Activated CD4-positive, alpha-beta memory T cell treated with anti-CD3 and anti-CD28 coated beads, Interleukin-2, amount 10 ng/mL, durations not matched to agents 7 days and 5 days (primary cell): Measurements from ENCODE around the gene PGM2. TPM values are rescaled to one million over a fixed set of nuclear protein-coding genes. Genes with fewer than 3 reads are reported as not detected.

Source experiments
- CTCF ChIA-PET: fragments of 350-600 bp; sonication (Branson Sonifier 250); formaldehyde crosslinking; loops from one replicate; lab custom pipeline; 2021; ENCODE audit warnings: antibody characterized with exemption, inconsistent platforms; lab: Charles Lee
- POLR2A ChIA-PET: fragments of 350-600 bp; sonication (Branson Sonifier 250); formaldehyde crosslinking; loops from one replicate; lab custom pipeline; 2021; ENCODE audit warnings: antibody characterized with exemption; lab: Charles Lee
- DNase-seq: peaks from one replicate; pipeline ENCODE4 v3.0.0-alpha.2; 2020
- H3K27ac Mint-ChIP-seq: one replicate; pipeline ENCODE4 v1.8.0; 2021; ENCODE audit warnings: mild to moderate bottlenecking, mixed read lengths
- H3K27me3 Mint-ChIP-seq: one replicate; pipeline ENCODE4 v1.8.0; 2021; ENCODE audit warnings: mixed read lengths
- H3K36me3 Mint-ChIP-seq: one replicate; pipeline ENCODE4 v1.8.0; 2021; ENCODE audit warnings: low read depth, mixed read lengths
- H3K4me1 Mint-ChIP-seq: one replicate; pipeline ENCODE4 v1.8.0; 2021; ENCODE audit warnings: mixed read lengths
- H3K4me3 Mint-ChIP-seq: one replicate; pipeline ENCODE4 v1.8.0; 2021; ENCODE audit warnings: mild to moderate bottlenecking, mixed read lengths
- H3K9me3 Mint-ChIP-seq: one replicate; pipeline ENCODE4 v1.8.0; 2021; ENCODE audit warnings: mixed read lengths
- total RNA-seq, 2 experiments: library from RNA; stranded (reverse); gene quantifications; one replicate each; pipeline ENCODE4 v1.2.3, GENCODE V29; 2021

The PGM2 gene
- total RNA-seq, 2 experiments from 2014 or later = 30.6 to 37.4 TPM

DNA sequence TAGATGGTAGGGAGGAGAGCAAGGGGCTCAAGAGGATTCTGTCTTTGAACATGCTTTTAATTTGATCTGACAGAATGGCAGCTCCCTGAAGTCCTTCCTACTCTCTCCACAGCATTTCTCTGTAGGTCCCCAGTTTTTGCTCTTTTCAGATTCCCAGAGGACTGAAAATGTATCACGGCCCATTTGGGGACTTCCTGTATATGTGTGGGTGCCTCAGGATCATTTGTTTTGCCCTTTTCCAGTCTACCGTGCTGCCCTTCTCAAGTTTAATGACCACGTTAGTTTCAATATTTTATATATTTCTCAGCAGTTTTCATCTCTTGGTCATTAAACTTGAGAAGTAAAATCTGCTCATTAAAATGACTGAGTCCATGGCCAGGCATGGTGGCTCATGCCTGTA is 66.7 kb downstream of the PGM2 start:
- H3K27ac Mint-ChIP-seq = peak overlapping the region; percentile 91
- H3K36me3 Mint-ChIP-seq = peaks cover 35% of the 10 kb centered on the region
- peak overlapping the region; percentile 96 for H3K4me3 Mint-ChIP-seq
- ChIA-PET POLR2A (interaction anchor here (0.7 to 3.0 kb wide), 4 partner anchors 8 to 85 kb away, joined by 5 to 24 read pairs (median 8); no protein-coding TSS in a partner anchor), CTCF (no interaction called here)
- no peaks in the 10 kb centered on the region for H3K9me3 Mint-ChIP-seq
- peaks cover 9% of the 10 kb centered on the region for H3K27me3 Mint-ChIP-seq
- DNase-seq = no peak
- peaks cover 42% of the 10 kb centered on the region for H3K4me1 Mint-ChIP-seq

DNA sequence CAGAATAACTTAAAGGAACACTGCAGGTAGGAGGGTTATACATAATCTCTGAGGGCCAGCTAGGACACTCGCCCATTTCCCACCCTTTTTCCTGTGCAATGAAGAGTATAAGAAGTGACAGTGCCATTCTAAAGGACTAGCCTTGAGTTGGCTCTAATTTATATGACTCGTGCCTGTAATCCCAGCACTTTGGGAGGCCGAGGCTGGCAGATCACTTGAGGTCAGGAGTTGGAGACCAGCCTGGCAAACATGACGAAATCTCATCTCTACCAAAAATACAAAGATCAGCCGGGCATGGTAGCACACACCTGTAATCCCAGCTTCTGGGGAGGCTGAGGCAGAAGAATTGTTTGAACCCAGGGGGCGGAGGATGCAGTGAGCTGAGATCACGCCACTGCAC is 68.8 kb downstream of the PGM2 start:
- Mint-ChIP-seq H3K27ac (no peak overlapping the region), H3K27me3 (peaks cover under 1% of the 10 kb centered on the region), H3K9me3 (no peaks in the 10 kb centered on the region), H3K36me3 (peaks cover 53% of the 10 kb centered on the region), H3K4me1 (peaks cover 37% of the 10 kb centered on the region), H3K4me3 (no peak overlapping the region)
- ChIA-PET POLR2A (no interaction called here), CTCF (no interaction called here)
- no peak for DNase-seq

DNA sequence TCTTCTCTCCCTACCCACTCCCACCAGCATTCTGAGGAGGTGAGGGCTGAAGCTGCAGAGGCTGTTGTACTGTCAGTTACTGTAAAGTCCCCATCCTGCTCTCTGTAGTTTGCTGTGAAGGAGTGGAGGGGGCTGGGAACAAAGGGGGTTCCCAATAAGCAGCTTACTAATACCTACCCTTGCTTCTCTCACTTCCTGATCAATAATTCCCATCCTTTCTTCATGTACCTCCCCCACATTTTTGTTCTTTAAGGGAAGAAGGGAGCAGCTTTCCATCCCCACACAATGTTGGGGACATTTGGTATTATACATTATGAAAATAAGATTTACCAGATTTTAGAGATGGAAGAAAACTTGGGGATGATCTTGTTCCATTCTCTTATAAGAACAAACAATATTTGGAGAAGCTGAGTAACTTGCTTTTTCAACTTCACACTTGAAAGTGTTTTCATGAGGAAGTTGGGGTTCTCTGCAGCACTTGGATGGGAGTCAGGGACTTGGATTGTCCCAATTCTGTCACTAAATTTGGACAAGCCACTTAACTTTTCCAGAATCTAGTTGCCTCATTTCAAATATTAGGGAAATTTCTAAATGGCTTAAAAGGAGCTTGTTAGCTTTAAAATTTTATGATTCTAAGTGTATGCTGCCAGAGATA is 69.8 kb downstream of the PGM2 start:
- Mint-ChIP-seq H3K4me3 (no peak overlapping the region), H3K9me3 (no peaks in the 10 kb centered on the region), H3K36me3 (peaks cover 56% of the 10 kb centered on the region), H3K27me3 (no peaks in the 10 kb centered on the region), H3K27ac (no peak overlapping the region), H3K4me1 (peaks cover 39% of the 10 kb centered on the region)
- no peak for DNase-seq
- ChIA-PET CTCF (no interaction called here), POLR2A (no interaction called here)

DNA sequence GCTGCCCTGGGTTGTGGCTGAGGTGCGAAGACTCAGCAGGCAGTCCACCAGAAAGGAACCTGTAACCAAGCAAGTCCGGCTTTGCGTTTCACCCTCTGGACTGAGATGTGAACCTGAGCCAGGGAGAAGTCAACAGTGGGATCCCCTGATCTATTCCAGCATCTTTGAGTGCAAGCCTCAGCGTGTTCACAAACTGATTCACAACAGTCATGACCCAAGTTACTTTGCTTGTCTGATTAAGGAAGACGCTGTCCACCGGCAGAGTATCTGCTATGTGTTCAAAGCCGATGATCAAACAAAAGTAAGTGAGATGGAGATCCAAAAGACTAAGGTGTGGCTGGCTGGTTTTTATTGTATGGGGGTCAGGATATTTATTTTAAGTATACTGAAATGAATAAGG is 75.7 kb downstream of the PGM2 start:
- no peak for DNase-seq
- Mint-ChIP-seq H3K4me3 (no peak overlapping the region), H3K9me3 (no peaks in the 10 kb centered on the region), H3K36me3 (peaks cover 62% of the 10 kb centered on the region), H3K27me3 (no peaks in the 10 kb centered on the region), H3K27ac (no peak overlapping the region), H3K4me1 (peaks cover 12% of the 10 kb centered on the region)
- CTCF ChIA-PET = no interaction called here
- POLR2A ChIA-PET = interaction anchor here (1.9 kb wide), 1 partner anchor 11 kb away, joined by 5 read pairs; no protein-coding TSS in a partner anchor

DNA sequence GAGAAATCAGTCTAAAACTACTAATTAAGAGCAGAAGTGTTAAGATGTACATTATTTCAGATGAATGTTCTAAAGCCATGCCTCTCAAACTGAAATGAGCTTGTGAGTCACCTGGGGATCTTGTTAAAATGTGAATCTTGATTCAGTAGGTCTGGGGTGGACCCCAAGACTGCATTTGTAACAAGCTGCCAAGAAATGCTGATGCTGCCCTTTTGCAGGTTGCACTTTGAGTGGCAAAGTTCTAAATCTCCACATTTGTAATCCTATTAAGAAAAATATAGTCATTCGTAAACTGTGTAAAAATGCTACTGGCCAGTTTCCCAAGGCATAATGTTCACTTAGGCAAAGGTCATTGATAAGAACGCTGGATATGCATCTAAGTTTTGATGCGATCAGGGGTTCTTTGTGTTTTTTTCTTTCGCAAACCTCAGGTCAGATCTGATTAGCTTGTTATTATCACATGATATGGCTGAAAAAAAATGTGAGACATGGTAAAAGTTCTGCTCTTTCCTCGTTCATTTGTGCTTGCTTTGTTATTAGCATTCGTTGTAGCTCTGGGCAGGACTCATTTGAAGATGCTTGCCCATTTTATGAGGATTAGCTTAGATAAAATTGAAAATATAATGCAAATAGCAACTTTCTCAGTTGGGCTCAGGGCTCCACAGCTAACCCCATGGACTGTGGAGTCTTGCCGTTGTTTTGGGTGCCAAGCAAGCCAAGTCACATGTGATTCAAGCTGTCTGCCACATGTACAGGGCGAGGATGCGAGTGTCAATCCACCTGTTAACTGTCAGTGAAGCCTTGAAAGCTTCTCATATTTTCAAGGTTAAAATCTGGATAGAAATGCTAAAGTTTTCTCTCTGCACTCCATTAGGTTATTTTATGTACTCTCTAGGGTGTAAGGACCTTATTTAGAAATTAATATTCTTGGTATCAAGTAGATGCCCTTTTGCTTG is 76.5 kb downstream of the PGM2 start:
- peaks cover 69% of the 10 kb centered on the region for H3K36me3 Mint-ChIP-seq
- H3K27me3 Mint-ChIP-seq = no peaks in the 10 kb centered on the region
- ChIA-PET CTCF (interaction anchor here (0.6 kb wide), 1 partner anchor 183 kb away, joined by 3 read pairs; no protein-coding TSS in a partner anchor), POLR2A (interaction anchor here (1.9 kb wide), 1 partner anchor 11 kb away, joined by 5 read pairs; no protein-coding TSS in a partner anchor)
- no peak for DNase-seq
- H3K4me3 Mint-ChIP-seq = no peak overlapping the region
- H3K9me3 Mint-ChIP-seq = no peaks in the 10 kb centered on the region
- H3K27ac Mint-ChIP-seq = no peak overlapping the region
- peaks cover 12% of the 10 kb centered on the region for H3K4me1 Mint-ChIP-seq

DNA sequence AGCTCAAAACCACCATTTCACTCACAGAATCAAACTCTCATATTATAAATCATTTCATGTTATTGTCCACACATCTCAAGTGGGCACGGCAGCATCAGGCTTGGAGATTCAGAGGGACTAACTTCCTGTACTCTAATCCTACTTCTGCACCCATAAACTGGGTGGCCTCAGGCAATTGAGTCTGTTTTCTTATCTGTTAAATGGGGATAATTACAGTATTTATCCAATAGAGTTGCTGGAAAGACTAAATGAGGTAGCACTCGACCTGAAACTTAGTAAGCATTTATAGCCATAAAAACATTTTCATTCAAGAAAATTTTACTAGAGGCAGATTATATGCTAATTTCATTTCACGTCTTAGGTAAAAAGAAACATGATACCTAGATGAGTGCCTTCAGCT is 77.4 kb downstream of the PGM2 start:
- peaks cover 12% of the 10 kb centered on the region for H3K4me1 Mint-ChIP-seq
- no peak overlapping the region for H3K27ac Mint-ChIP-seq
- H3K27me3 Mint-ChIP-seq = no peaks in the 10 kb centered on the region
- no peak overlapping the region for H3K4me3 Mint-ChIP-seq
- POLR2A ChIA-PET = interaction anchor here (1.9 kb wide), 1 partner anchor 12 kb away, joined by 5 read pairs; no protein-coding TSS in a partner anchor
- no peaks in the 10 kb centered on the region for H3K9me3 Mint-ChIP-seq
- no peak for DNase-seq
- peaks cover 68% of the 10 kb centered on the region for H3K36me3 Mint-ChIP-seq
- CTCF ChIA-PET = no interaction called here

DNA sequence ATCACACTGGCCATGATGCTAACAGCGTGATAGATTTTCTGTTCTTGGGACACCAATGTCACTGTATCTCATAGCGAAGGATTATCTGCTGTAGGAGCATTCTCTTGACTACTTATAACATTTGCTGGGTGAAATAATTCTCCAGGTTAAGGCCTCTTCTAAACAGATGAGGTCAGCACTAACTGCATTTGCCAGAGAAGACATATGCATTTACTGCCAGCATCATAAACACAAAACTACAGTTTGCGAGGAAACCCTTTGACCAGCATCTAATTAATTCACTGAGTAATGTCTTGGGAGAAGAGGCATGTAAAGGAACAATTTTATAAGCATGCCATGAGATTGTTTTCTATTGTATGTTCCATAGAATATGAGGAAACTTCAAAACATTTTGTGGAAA is 78.3 kb downstream of the PGM2 start:
- no peak overlapping the region for H3K4me3 Mint-ChIP-seq
- DNase-seq = no peak
- peaks cover 64% of the 10 kb centered on the region for H3K36me3 Mint-ChIP-seq
- H3K9me3 Mint-ChIP-seq = no peaks in the 10 kb centered on the region
- H3K4me1 Mint-ChIP-seq = peaks cover 10% of the 10 kb centered on the region
- H3K27ac Mint-ChIP-seq = no peak overlapping the region
- POLR2A ChIA-PET = no interaction called here
- CTCF ChIA-PET = no interaction called here
- H3K27me3 Mint-ChIP-seq = no peaks in the 10 kb centered on the region

DNA sequence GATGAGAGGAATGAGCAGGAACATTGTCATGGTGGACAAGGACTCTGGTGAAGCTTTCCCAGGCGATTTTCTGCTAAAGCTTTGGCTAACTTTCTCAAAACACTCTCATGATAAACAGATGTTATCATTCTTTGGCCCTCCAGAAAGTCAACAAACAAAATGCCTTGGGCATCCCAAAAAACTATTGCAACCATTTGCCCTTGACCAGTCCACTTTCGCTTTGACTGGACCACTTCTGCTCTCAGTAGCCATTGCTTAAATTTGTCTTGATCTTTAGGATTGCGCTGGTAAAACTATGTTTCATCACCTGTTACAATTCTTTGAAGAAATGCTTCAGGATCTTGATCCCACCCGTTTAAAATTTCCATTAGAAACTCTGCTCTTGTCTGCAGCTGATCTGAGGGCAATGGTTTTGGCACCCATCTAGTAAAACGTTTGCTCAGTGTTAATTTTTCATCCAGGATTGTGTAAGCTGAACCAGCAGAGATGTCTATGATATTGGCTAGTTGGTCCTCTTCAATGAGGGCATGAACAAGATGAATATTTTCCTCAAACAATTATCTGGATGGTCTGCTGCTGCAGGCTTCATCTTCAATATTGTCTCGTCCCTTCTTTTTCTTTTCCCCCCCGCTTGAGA is 79.2 kb downstream of the PGM2 start:
- Mint-ChIP-seq H3K36me3 (peaks cover 56% of the 10 kb centered on the region), H3K4me3 (no peak overlapping the region), H3K27ac (no peak overlapping the region), H3K9me3 (no peaks in the 10 kb centered on the region), H3K4me1 (peaks cover 8% of the 10 kb centered on the region), H3K27me3 (no peaks in the 10 kb centered on the region)
- no peak for DNase-seq
- ChIA-PET CTCF (no interaction called here), POLR2A (no interaction called here)

DNA sequence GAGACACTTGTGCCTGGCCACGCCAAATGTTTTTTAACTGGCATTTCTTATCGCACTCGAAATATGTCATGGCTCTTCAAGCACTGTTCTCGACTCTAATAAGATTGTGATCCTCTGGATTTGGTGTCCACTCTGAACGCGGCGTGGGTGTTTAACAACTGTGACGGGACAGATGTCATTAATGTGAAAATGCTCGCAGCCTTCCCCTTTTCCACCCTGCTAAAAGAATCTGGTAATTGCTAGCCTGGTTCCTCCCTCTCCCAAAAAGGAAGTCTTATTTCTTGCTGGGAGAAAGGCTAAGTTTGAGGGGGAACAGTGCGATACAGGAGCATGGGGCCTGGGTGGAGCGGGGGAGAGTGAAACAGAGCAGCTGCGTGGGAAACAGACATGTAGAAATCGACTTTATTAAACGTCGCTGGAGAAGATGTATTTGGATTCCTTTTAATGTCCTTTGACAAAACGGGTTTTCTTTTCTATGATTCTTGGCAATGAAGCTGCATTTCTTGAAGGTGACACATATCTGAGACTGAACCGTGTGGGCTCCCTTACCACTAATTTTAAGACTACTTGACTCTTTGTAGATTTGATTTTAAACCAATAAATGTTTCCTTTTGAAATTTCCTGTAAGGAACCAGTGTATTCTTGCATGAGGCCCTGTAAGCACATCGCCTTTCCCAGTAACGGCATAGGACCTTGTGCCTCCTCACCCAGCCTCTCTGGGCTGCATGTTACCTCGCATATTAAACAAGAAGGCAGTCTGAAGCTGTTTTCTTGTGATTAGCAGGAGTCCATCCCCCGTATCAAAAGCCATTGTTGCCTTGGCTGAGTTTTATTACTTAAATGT is 82.2 kb downstream of the PGM2 start:
- H3K9me3 Mint-ChIP-seq = no peaks in the 10 kb centered on the region

DNA sequence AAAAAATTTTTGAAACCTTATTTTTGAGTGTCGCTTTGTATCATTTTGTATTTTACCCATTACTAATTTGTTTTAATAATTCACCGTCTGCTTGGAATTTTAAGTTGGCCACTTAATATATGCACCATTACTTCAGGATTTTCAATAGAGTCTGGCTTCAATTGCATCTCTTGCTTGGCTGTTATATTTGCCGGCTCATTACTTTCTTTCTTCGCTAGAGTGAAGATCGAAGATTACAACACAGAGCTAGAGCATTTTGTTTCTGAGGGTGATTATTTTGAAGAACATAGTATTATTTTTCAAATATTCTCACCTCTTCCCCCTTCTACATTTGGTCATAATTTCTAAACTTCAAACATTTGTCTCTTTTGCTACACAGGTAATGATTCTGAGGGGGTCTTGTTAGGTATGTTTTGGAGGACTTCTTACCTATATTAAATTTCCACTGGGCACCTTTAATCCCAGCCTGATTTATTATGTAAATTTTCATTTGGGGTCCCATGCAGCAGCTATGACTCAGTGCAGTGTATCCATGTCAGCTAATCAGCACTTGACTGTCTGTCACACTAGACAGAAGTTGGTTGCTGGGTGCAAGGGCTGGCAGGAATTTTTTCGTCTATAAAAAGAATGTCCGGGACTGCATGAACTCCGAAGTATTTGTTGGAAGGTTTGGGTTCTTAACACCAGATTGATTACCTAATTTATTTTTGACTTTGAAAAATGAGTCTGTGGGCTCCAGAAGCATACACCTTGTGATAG is 83.0 kb downstream of the PGM2 start:
- Mint-ChIP-seq H3K27me3 (no peaks in the 10 kb centered on the region), H3K9me3 (no peaks in the 10 kb centered on the region), H3K27ac (no peak overlapping the region), H3K4me1 (peaks cover 2% of the 10 kb centered on the region), H3K4me3 (no peak overlapping the region), H3K36me3 (peaks cover 37% of the 10 kb centered on the region)
- ChIA-PET CTCF (interaction anchor here (1.0 kb wide), 1 partner anchor 83 kb away, joined by 3 read pairs; the partner anchor contains the start of gene PGM2), POLR2A (no interaction called here)
- no peak for DNase-seq

More for the DNA sequence above, 82.2 kb downstream of the PGM2 start:
- POLR2A ChIA-PET = no interaction called here
- Mint-ChIP-seq H3K27ac (no peak overlapping the region), H3K27me3 (no peaks in the 10 kb centered on the region), H3K36me3 (peaks cover 43% of the 10 kb centered on the region), H3K4me1 (peaks cover 2% of the 10 kb centered on the region), H3K4me3 (no peak overlapping the region)
- CTCF ChIA-PET = no interaction called here
- no peak for DNase-seq

DNA sequence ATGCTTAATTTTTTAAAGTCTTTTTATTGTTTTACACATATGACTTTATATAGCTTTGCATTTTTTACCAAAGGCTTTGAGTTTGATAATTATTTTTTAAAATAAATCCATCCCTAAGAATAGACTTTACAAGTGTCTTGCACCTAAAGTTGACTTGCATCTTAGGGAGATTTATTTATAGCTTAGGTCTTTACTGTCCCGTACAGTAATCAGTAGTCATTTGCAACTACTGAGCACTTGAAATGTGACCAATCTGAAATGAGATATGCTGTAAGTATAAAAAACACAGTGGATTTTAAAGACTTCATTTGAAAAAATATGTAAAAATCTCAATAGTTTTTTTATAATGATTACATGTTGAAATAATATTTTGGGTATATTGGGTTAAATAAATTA is 83.6 kb downstream of the PGM2 start:
- Mint-ChIP-seq H3K4me1 (peaks cover 2% of the 10 kb centered on the region), H3K36me3 (peaks cover 33% of the 10 kb centered on the region), H3K27ac (no peak overlapping the region), H3K27me3 (no peaks in the 10 kb centered on the region), H3K9me3 (no peaks in the 10 kb centered on the region), H3K4me3 (no peak overlapping the region)
- DNase-seq = no peak
- CTCF ChIA-PET = interaction anchor here (1.0 kb wide), 1 partner anchor 84 kb away, joined by 3 read pairs; the partner anchor contains the start of gene PGM2
- POLR2A ChIA-PET = no interaction called here
